Sigmoid colon (tissue), 7 donors: ENCODE results near the gene IL1RAPL2. TPM values are rescaled to one million over a fixed set of nuclear protein-coding genes. Genes with fewer than 3 reads are reported as not detected.
"Not testable (repeated sequence)": the region's sequence is repeated elsewhere in the genome, so short reads cannot be mapped to it uniquely, and the experiment has no call there.

ENCODE experiments used
- DNase-seq: peaks from one replicate; pipeline ENCODE4 v3.0.0-alpha.2; 2019
- H3K27ac ChIP-seq, 4 donors: fragments of 200-600 bp; sonication (generic); one replicate each; pipeline ENCODE4 v1.5.1; 2016 to 2019; ENCODE audit warnings: mild to moderate bottlenecking in 1 of 4
- H3K27me3 ChIP-seq, 3 donors: fragments of 200-600 bp; sonication (generic); one replicate each; pipeline ENCODE4 v1.5.1; 2019; ENCODE audit warnings: mild to moderate bottlenecking in 1 of 3
- H3K36me3 ChIP-seq, 4 donors: fragments of 200-600 bp; sonication (generic); one replicate each; pipeline ENCODE4 v1.5.1; 2016 to 2019
- H3K4me1 ChIP-seq, 4 donors: fragments of 200-600 bp; sonication (generic); one replicate each; pipeline ENCODE4 v1.5.1; 2017 to 2019
- H3K4me3 ChIP-seq, 4 donors: fragments of 200-600 bp; sonication (generic); one replicate each; pipeline ENCODE4 v1.5.1; 2017 to 2019; ENCODE audit warnings: mild to moderate bottlenecking in 2 of 4, moderate library complexity in 1 of 4
- H3K9me3 ChIP-seq, 4 donors: fragments of 200-600 bp in 3 of 4; sonication (generic) in 3 of 4; one replicate each; pipeline versions ENCODE4 v1.5.1 to v1.6.1; 2013 to 2019
- EP300 ChIP-seq, 4 donors: sonication (generic); formaldehyde crosslinking; IDR thresholded peaks; one replicate each; pipeline ENCODE4 v1.6.1; 2017; ENCODE audit warnings: antibody characterized with exemption in 4 of 4
- POLR2A ChIP-seq, 2 donors: fragments of 450-650 bp; IDR thresholded peaks; one replicate each; pipeline ENCODE4 v1.6.1; 2016; ENCODE audit warnings: antibody characterized with exemption in 2 of 2, mild to moderate bottlenecking in 2 of 2, moderate library complexity in 2 of 2
- POLR2AphosphoS5 ChIP-seq, 4 donors: sonication (generic); formaldehyde crosslinking; IDR thresholded peaks; one replicate each; pipeline ENCODE4 v1.6.1; 2017; ENCODE audit warnings: antibody characterized with exemption in 4 of 4
- WGBS, 2 donors: extraction: QIAGEN DNeasy Blood & Tissue Kit; methylation state at CpG; one replicate each; pipeline ENCODE4 v1.1.7; 2013; 5-methylcytosine and 5-hydroxymethylcytosine counted together
- intact Hi-C: fragments of 100-400 bp; cut with DNase I; formaldehyde crosslinking; loops from one replicate; pipeline ENCODE4 v1.15.1; 2023
- polyA plus RNA-seq, 3 donors: library from polyadenylated mRNA; stranded (reverse); fragments of 200-250 nt; gene quantifications; one replicate each; pipeline ENCODE4 v1.2.3, GENCODE V29; 2013
- total RNA-seq, 4 donors: library from RNA; depleted of rRNA; stranded (reverse); fragments of >200 nt; gene quantifications; one replicate each; pipeline ENCODE4 v1.1.0, GENCODE V29; 2016
- TF ChIP-seq, protein P1 (sequence below), 4 experiments: fragments of 450-650 bp in 3 of 4; fragments of 200-600 bp in 1 of 4; IDR thresholded peaks; one replicate each; pipeline ENCODE4 v1.5.1; 2016 to 2019; ENCODE audit warnings: antibody characterized with exemption in 4 of 4, mild to moderate bottlenecking in 3 of 4, moderate library complexity in 2 of 4
- donor health status: healthy with polysubstance abuse.
- donor health status: Bipolar disorder and iron deficiency.
- donor health status: healthy.

Gene IL1RAPL2
- total and polyA plus RNA-seq, 7 donors: 0.01 to 1.1 (median 0.79) TPM; not detected in 3

DNA sequence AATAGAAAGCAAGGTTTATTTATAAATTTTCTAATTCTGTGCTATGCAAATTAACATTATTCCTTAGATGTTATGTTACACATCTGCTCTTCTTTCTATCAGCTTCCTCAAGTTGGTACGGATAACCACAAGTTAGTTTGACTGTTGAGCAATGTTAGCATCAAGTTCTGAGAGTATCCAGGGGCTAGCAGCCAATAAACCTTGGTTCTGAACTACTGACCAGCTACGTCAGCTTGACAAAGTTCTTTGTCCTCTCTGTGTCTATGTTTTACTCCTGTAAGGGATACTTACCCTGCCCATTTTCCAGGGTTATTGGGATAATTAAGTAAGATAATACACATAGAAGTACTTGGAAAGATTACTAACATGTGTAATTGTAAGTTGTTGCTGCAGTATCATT is 662.6 kb downstream of the IL1RAPL2 start:
- H3K27ac ChIP-seq: no peak overlapping the region
- H3K36me3 ChIP-seq: no peaks in the 10 kb centered on the region
- intact Hi-C loops: no loop called here
- no peaks in the 10 kb centered on the region for H3K27me3 ChIP-seq
- TF ChIP-seq POLR2AphosphoS5 (IDR thresholded peaks at IDR 0.05): no peak
- no peak for TF ChIP-seq EP300 (IDR thresholded peaks at IDR 0.05)
- no peak for TF ChIP-seq POLR2A (IDR thresholded peaks at IDR 0.05)
- TF ChIP-seq, protein P1, sequence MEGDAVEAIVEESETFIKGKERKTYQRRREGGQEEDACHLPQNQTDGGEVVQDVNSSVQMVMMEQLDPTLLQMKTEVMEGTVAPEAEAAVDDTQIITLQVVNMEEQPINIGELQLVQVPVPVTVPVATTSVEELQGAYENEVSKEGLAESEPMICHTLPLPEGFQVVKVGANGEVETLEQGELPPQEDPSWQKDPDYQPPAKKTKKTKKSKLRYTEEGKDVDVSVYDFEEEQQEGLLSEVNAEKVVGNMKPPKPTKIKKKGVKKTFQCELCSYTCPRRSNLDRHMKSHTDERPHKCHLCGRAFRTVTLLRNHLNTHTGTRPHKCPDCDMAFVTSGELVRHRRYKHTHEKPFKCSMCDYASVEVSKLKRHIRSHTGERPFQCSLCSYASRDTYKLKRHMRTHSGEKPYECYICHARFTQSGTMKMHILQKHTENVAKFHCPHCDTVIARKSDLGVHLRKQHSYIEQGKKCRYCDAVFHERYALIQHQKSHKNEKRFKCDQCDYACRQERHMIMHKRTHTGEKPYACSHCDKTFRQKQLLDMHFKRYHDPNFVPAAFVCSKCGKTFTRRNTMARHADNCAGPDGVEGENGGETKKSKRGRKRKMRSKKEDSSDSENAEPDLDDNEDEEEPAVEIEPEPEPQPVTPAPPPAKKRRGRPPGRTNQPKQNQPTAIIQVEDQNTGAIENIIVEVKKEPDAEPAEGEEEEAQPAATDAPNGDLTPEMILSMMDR (IDR thresholded peaks at IDR 0.05): no peak
- 67 to 77% methylated on average over 2 of the region's 2 CpGs for WGBS, 2 donors
- H3K4me1 ChIP-seq: no peaks in the 10 kb centered on the region
- H3K9me3 ChIP-seq: no peaks in the 10 kb centered on the region
- H3K4me3 ChIP-seq: no peak overlapping the region
- DNase-seq: no peak

DNA sequence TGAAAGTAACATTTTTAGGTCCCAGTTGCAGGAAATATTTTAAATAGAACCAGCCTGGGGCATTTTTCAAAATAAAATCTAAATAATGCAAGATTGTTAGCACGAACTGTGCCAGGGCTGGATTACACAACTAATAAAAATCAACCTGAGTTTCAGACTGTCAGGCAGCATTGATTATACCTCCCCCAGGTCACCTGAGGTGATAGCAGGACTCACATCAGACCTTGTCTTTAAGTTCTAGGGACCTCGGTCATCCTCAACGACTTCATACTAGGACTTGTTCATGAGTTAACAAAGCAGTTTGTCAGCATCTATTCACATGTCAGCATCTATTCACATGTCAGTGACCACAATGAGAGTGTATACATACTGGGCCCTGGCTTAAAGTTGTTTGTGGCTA is 663.1 kb downstream of the IL1RAPL2 start:
- H3K27ac ChIP-seq: no peak overlapping the region
- H3K36me3 ChIP-seq: no peaks in the 10 kb centered on the region
- intact Hi-C loops: no loop called here
- no peaks in the 10 kb centered on the region for H3K27me3 ChIP-seq
- TF ChIP-seq EP300 (IDR thresholded peaks at IDR 0.05) (no peak), POLR2A (IDR thresholded peaks at IDR 0.05) (no peak), POLR2AphosphoS5 (IDR thresholded peaks at IDR 0.05) (no peak)
- TF ChIP-seq, protein P1 (IDR thresholded peaks at IDR 0.05): no peak
- no peaks in the 10 kb centered on the region for H3K9me3 ChIP-seq
- no peak for DNase-seq
- H3K4me1 ChIP-seq: no peaks in the 10 kb centered on the region
- H3K4me3 ChIP-seq: no peak overlapping the region
- WGBS, 2 donors: 76% methylated on average over 3 of the region's 3 CpGs

DNA sequence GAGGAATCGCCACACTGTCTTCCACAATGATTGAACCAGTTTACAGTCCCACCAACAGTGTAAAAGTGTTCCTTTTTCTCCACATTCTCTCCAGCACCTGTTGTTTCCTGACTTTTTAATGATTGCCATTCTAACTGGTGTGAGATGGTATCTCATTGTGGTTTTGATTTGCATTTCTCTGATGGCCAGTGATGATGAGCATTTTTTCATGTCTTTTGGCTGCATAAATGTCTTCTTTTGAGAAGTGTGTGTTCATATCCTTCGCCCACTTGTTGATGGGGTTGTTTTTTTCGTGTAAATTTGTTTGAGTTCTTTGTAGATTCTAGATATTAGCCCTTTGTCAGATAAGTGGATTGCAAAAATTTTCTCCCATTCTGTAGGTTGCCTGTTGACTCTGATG is 671.4 kb downstream of the IL1RAPL2 start:
- H3K36me3 ChIP-seq, H3K4me1 ChIP-seq, H3K27me3 ChIP-seq, H3K4me3 ChIP-seq, H3K27ac ChIP-seq, DNase-seq, H3K9me3 ChIP-seq, intact Hi-C loops: not testable (repeated sequence)
- 78 to 79% methylated on average over 3 of the region's 3 CpGs for WGBS, 2 donors

DNA sequence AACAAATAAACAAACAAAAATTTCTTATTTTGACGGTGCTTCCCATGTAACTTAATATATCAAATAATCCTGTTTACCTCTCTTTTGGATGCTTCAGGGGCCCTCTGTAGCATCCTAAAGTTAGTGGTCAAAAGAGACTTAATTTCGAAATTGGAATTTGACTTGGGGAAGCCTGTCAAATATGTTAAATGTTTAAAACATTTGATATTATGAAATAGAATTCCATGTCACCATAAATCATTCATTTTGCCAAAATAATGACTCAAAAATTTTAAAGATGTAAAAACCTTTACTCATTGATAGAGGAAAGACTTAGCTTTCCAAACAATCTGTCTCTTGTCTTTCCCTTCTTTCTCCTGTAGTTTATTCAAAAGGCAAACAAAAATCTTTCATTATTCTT is 675.1 kb downstream of the IL1RAPL2 start:
- H3K27ac ChIP-seq: no peak overlapping the region
- WGBS, 2 donors: 68 to 83% methylated on average over 2 of the region's 2 CpGs
- no peaks in the 10 kb centered on the region for H3K4me1 ChIP-seq
- H3K4me3 ChIP-seq: no peak overlapping the region
- H3K36me3 ChIP-seq: no peaks in the 10 kb centered on the region
- TF ChIP-seq EP300 (IDR thresholded peaks at IDR 0.05): no peak
- TF ChIP-seq, protein P1 (IDR thresholded peaks at IDR 0.05): no peak
- TF ChIP-seq POLR2A (IDR thresholded peaks at IDR 0.05): no peak
- TF ChIP-seq POLR2AphosphoS5 (IDR thresholded peaks at IDR 0.05): no peak
- intact Hi-C loops: no loop called here
- DNase-seq: no peak
- H3K27me3 ChIP-seq: no peaks in the 10 kb centered on the region
- H3K9me3 ChIP-seq: no peaks in the 10 kb centered on the region

DNA sequence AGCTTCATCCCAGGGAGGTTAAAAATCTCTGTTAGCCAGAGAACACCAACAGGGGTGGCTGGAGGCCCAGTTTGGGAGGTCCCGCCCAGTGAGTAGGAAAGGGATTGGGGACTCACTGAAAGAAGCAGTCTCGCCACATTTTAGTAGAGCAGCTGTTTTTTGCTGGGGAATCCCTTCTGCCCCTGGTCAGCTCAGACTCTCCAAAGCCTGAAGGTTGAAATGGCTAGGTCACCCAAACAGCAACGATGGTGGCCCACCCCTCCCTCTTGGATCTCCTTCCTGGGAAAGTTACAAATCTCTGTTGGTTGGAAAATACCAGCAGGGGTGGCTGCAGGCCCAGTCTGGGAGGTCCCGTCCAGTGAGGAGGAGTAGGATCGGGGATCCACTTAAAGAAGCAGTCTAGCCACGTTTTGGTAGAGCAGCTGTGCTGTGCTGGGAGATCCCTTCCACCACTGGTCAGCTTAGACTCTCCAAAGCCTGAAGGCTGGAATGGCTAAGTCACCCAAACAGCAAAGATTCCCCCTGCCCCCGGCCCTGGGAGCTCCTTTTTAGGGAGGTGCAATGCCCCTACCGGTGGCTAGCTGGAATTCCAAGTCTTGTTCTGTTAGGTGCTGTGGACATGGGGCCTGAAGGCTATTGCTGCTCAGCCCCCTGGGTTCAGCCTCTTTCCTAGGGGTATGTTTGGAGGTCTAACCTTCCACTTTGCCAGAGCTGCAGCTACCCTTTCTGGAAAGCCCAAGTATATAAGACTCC is 694.5 kb downstream of the IL1RAPL2 start:
- 70 to 81% methylated on average over 8 of the region's 8 CpGs for WGBS, 2 donors
- intact Hi-C loops: no loop called here

More for the DNA sequence above, 694.5 kb downstream of the IL1RAPL2 start:
- no peaks in the 10 kb centered on the region for H3K4me1 ChIP-seq
- no peak overlapping the region for H3K4me3 ChIP-seq
- no peaks in the 10 kb centered on the region for H3K36me3 ChIP-seq
- TF ChIP-seq POLR2A (IDR thresholded peaks at IDR 0.05) (no peak), POLR2AphosphoS5 (IDR thresholded peaks at IDR 0.05) (no peak), EP300 (IDR thresholded peaks at IDR 0.05) (no peak)
- TF ChIP-seq, protein P1 (IDR thresholded peaks at IDR 0.05): no peak
- no peaks in the 10 kb centered on the region for H3K9me3 ChIP-seq
- H3K27me3 ChIP-seq: no peaks in the 10 kb centered on the region
- H3K27ac ChIP-seq: no peak overlapping the region
- no peak for DNase-seq
